NCI-H748 treated with DMSO at 0.1 percent for 48 hours (cell line): ENCODE results near the gene DAND5.
A peak's percentile ranks its signal among the peaks of the same experiment; 100 is the strongest.

Source experiments
- DNase-seq: peaks from one replicate; lab custom pipeline; 2025; lab: John Stamatoyannopoulos, UW

DAND5 gene

GRCh38 chr19:12969292-12969988 lies at the start of gene DAND5:
DAND5 (plus strand) TSS chr19:12969576; CDS start chr19:12969661, 85 bp downstream.
- DNase-seq = no peak

- no peak for DNase-seq
Measured at GRCh38 chr19:12921047-12921446, 48.3 kb upstream of the DAND5 start.

- no peak for DNase-seq
Measured at GRCh38 chr19:12922959-12923358, 46.4 kb upstream of the DAND5 start.

GRCh38 chr19:12924621-12925310 lies 44.6 kb upstream of the DAND5 start:
- DNase-seq = no peak

GRCh38 chr19:12930002-12930645 lies 39.3 kb upstream of the DAND5 start:
- no peak for DNase-seq

- no peak for DNase-seq
Measured at GRCh38 chr19:12932392-12933286, 36.7 kb upstream of the DAND5 start.

- peak; percentile 53 for DNase-seq
Measured at GRCh38 chr19:12933287-12934072, 35.9 kb upstream of the DAND5 start, which contains the start of gene FARSA. FARSA (minus strand) TSS chr19:12933711; CDS start chr19:12933696, 15 bp downstream.

GRCh38 chr19:12935071-12935470 lies 34.3 kb upstream of the DAND5 start:
- DNase-seq = no peak

GRCh38 chr19:12936582-12936981 lies 32.8 kb upstream of the DAND5 start:
- no peak for DNase-seq

- DNase-seq = no peak
Measured at GRCh38 chr19:12937093-12937926, 32.1 kb upstream of the DAND5 start.

GRCh38 chr19:12937927-12938778 lies 31.2 kb upstream of the DAND5 start, which contains the start of gene CALR:
CALR (plus strand) TSS chr19:12938609; CDS start chr19:12938680, 71 bp downstream.
- DNase-seq = peak; percentile 87

- no peak for DNase-seq
Measured at GRCh38 chr19:12938779-12939601, 30.4 kb upstream of the DAND5 start.

GRCh38 chr19:12939975-12940423 lies 29.4 kb upstream of the DAND5 start:
- no peak for DNase-seq

- DNase-seq = no peak
Measured at GRCh38 chr19:12940897-12941296, 28.5 kb upstream of the DAND5 start.

GRCh38 chr19:12943437-12944044 lies 25.8 kb upstream of the DAND5 start:
- DNase-seq = no peak

GRCh38 chr19:12944104-12944674 lies 25.2 kb upstream of the DAND5 start:
- no peak for DNase-seq

- peak; percentile 58 for DNase-seq
Measured at GRCh38 chr19:12945479-12946091, 23.8 kb upstream of the DAND5 start, which contains the start of gene RAD23A. RAD23A (plus strand) TSS chr19:12945862; CDS start chr19:12945949, 87 bp downstream.
